Activated CD8-positive, alpha-beta T cell treated with anti-CD3 and anti-CD28 coated beads for 36 hours (primary cell): Measurements from ENCODE around the gene KITLG. TPM values are rescaled to one million over a fixed set of nuclear protein-coding genes. Genes with fewer than 3 reads are reported as not detected.

ENCODE experiments used
- ATAC-seq: fragments of 200-7000 bp; cut with Tn5 transposase; one replicate; pipeline ENCODE4 v1.10.0; 2021; ENCODE audit warnings: mild to moderate bottlenecking, moderate library complexity
- CTCF ChIA-PET: fragments of 350-600 bp; sonication (Branson Sonifier 250); formaldehyde crosslinking; loops from one replicate; lab custom pipeline; 2021; ENCODE audit warnings: antibody characterized with exemption; lab: Charles Lee
- POLR2A ChIA-PET: fragments of 350-600 bp; sonication (Branson Sonifier 250); formaldehyde crosslinking; loops from one replicate; lab custom pipeline; 2021; ENCODE audit warnings: antibody characterized with exemption; lab: Charles Lee
- DNase-seq: peaks from one replicate; pipeline ENCODE4 v3.0.0-alpha.2; 2020
- H3K27ac Mint-ChIP-seq: one replicate; pipeline ENCODE4 v1.8.0; 2021; ENCODE audit warnings: mild to moderate bottlenecking, mixed read lengths
- H3K27me3 Mint-ChIP-seq: one replicate; pipeline ENCODE4 v1.8.0; 2021; ENCODE audit warnings: mixed read lengths
- H3K36me3 Mint-ChIP-seq: one replicate; pipeline ENCODE4 v1.8.0; 2021; ENCODE audit warnings: low read depth, mixed read lengths
- H3K4me1 Mint-ChIP-seq: one replicate; pipeline ENCODE4 v1.8.0; 2021; ENCODE audit warnings: low read depth, mixed read lengths
- H3K4me3 Mint-ChIP-seq: one replicate; pipeline ENCODE4 v1.8.0; 2021; ENCODE audit warnings: mild to moderate bottlenecking, moderate library complexity, mixed read lengths
- H3K9me3 Mint-ChIP-seq: one replicate; pipeline ENCODE4 v1.8.0; 2021; ENCODE audit warnings: mixed read lengths
- intact Hi-C: fragments of 100-400 bp; cut with micrococcal nuclease; formaldehyde crosslinking; loops from one replicate; pipeline ENCODE4 v1.10.0; 2022
- total RNA-seq, 2 experiments: library from RNA; stranded (reverse); gene quantifications; one replicate each; pipeline ENCODE4 v1.2.3, GENCODE V29; 2021
- TF ChIP-seq, protein P1 (sequence below): fragments of 200-600 bp; IDR thresholded peaks from one replicate; pipeline ENCODE4 v1.8.0; 2022; ENCODE audit warnings: antibody characterized with exemption, mild to moderate bottlenecking

Gene KITLG
- total RNA-seq, 2 experiments from 2014 or later: not detected

- TF ChIP-seq, protein P1, sequence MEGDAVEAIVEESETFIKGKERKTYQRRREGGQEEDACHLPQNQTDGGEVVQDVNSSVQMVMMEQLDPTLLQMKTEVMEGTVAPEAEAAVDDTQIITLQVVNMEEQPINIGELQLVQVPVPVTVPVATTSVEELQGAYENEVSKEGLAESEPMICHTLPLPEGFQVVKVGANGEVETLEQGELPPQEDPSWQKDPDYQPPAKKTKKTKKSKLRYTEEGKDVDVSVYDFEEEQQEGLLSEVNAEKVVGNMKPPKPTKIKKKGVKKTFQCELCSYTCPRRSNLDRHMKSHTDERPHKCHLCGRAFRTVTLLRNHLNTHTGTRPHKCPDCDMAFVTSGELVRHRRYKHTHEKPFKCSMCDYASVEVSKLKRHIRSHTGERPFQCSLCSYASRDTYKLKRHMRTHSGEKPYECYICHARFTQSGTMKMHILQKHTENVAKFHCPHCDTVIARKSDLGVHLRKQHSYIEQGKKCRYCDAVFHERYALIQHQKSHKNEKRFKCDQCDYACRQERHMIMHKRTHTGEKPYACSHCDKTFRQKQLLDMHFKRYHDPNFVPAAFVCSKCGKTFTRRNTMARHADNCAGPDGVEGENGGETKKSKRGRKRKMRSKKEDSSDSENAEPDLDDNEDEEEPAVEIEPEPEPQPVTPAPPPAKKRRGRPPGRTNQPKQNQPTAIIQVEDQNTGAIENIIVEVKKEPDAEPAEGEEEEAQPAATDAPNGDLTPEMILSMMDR: no peak
- intact Hi-C loops: no loop called here
These were observed 20.0 kb upstream of the KITLG start for GRCh38 chr12:88600272-88600671.

DNA sequence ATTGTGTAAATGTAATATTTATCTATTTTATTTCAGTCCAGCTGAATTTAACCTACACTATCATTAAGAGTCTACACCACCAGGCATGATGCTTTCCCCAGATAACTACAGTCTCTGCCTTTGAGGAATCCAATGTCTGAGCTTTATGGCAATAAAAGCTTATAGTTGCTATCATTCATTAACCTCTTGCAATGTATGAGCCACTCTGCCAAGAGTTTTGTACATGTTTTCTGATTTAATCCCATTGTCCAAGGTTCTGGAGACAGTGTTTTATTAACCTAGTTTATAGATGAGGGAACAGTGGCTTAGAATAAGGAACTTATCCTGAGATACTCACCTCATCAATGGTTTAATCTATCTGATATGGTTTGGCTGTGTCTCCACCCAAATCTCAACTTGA is 17.1 kb upstream of the KITLG start:
- H3K36me3 Mint-ChIP-seq: no peaks in the 10 kb centered on the region
- H3K9me3 Mint-ChIP-seq: no peaks in the 10 kb centered on the region
- intact Hi-C loops: no loop called here
- no peak overlapping the region for H3K27ac Mint-ChIP-seq
- ATAC-seq: no peak
- POLR2A ChIA-PET: no interaction called here
- no peaks in the 10 kb centered on the region for H3K27me3 Mint-ChIP-seq
- CTCF ChIA-PET: no interaction called here
- no peak for DNase-seq
- TF ChIP-seq, protein P1: no peak
- no peak overlapping the region for H3K4me3 Mint-ChIP-seq
- no peaks in the 10 kb centered on the region for H3K4me1 Mint-ChIP-seq

More at GRCh38 chr12:88600272-88600671, 20.0 kb upstream of the KITLG start:
- DNase-seq (no peak), ATAC-seq (no peak)
- Mint-ChIP-seq H3K9me3 (no peaks in the 10 kb centered on the region), H3K36me3 (no peaks in the 10 kb centered on the region), H3K27ac (no peak overlapping the region), H3K4me1 (no peaks in the 10 kb centered on the region), H3K4me3 (no peak overlapping the region), H3K27me3 (no peaks in the 10 kb centered on the region)
- ChIA-PET CTCF (no interaction called here), POLR2A (no interaction called here)

GRCh38 chr12:88595697-88596096 is 15.4 kb upstream of the KITLG start:
- Mint-ChIP-seq H3K4me3 (no peak overlapping the region), H3K4me1 (no peaks in the 10 kb centered on the region), H3K36me3 (no peaks in the 10 kb centered on the region), H3K27me3 (no peaks in the 10 kb centered on the region), H3K9me3 (no peaks in the 10 kb centered on the region), H3K27ac (no peak overlapping the region)
- ATAC-seq: no peak
- CTCF ChIA-PET: no interaction called here
- DNase-seq: no peak
- intact Hi-C loops: no loop called here
- POLR2A ChIA-PET: no interaction called here
- TF ChIP-seq, protein P1: no peak

DNA sequence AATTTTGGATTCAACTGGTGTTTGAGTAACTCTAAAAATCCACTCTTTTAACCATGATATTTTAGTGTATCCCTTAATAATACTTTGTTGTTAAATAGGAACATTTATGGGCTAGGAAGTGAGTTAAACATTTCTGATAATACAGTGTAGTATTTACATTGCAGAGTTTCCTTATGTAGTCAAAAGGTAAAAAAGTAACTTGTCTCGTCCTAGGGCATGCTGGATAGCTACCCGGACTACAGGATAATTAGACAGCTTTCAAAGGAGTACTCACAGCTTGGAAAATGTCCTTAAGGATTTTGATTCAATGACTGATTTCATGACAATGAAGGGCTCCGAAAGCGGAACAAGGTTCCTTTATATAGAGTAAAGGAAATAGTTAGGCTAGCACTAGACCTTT is 14.5 kb upstream of the KITLG start:
- TF ChIP-seq, protein P1: no peak
- ChIA-PET CTCF (no interaction called here), POLR2A (no interaction called here)
- H3K36me3 Mint-ChIP-seq: no peaks in the 10 kb centered on the region
- no peak for DNase-seq
- no peaks in the 10 kb centered on the region for H3K9me3 Mint-ChIP-seq
- H3K4me3 Mint-ChIP-seq: no peak overlapping the region
- H3K27me3 Mint-ChIP-seq: no peaks in the 10 kb centered on the region
- H3K4me1 Mint-ChIP-seq: no peaks in the 10 kb centered on the region
- no peak for ATAC-seq
- no peak overlapping the region for H3K27ac Mint-ChIP-seq
- intact Hi-C loops: no loop called here

DNA sequence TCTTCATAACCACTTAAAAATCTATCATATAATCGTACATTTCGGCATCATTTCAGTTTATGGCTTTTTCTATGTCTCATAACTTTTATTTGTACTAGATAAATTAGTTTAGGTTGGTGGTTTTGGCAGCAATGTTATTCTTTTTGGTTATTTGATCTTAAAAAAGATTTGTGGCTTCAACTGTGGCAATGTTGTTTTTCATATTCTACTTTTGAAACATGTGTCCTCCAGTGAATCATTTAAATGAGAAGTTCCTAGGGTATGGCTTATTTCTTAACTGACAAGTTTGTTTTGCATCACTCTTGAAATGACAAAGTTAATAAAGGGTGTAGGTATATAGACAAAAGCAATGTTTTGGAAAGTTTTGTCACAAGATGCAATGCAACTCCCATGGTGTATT is 11.1 kb upstream of the KITLG start:
- no peaks in the 10 kb centered on the region for H3K27me3 Mint-ChIP-seq
- intact Hi-C loops: no loop called here
- H3K4me3 Mint-ChIP-seq: no peak overlapping the region
- H3K9me3 Mint-ChIP-seq: peaks cover 5% of the 10 kb centered on the region
- CTCF ChIA-PET: interaction anchor here (1.0 kb wide), 1 partner anchor 257 kb away, joined by 3 read pairs; no protein-coding TSS in a partner anchor
- ATAC-seq: no peak
- H3K4me1 Mint-ChIP-seq: no peaks in the 10 kb centered on the region
- no peak overlapping the region for H3K27ac Mint-ChIP-seq
- TF ChIP-seq, protein P1: no peak
- H3K36me3 Mint-ChIP-seq: no peaks in the 10 kb centered on the region
- no peak for DNase-seq
- POLR2A ChIA-PET: no interaction called here
